ENCODE data around the gene DUSP18. TPM values are rescaled to one million over a fixed set of nuclear protein-coding genes. Genes with fewer than 3 reads are reported as not detected.
"Not testable (repeated sequence)": the region's sequence is repeated elsewhere in the genome, so short reads cannot be mapped to it uniquely, and the experiment has no call there.

Gene DUSP18
- total RNA-seq, 2 experiments from 2014 or later, result 9.2 to 11.6 TPM

DNA sequence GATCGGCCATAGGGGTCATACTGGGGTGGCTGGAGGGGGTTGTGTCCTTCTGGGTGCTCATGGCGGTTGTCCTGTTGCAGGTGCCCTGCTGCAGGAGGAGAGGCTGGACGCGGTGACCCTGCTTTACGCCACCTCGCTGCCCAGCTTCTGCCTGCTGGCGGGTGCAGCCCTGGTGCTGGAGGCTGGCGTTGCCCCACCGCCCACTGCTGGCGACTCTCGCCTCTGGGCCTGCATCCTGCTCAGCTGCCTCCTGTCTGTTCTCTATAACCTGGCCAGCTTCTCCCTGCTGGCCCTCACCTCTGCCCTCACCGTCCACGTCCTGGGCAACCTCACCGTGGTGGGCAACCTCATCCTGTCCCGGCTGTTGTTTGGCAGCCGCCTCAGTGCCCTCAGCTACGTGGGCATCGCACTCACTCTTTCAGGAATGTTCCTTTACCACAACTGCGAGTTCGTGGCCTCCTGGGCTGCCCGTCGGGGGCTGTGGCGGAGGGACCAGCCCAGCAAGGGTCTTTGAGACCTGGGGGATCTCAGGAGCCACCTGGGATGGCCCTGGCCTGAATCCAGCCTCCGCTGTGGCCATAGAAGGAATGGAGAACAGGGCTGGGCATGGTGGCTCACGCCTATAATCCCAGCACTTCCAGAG is 21.0 kb downstream of the DUSP18 start:
- ATAC-seq, result no peak
- no peak for DNase-seq
- peaks cover 39% of the 10 kb centered on the region for H3K4me1 Mint-ChIP-seq
- CTCF ChIA-PET, result interaction anchor here (0.8 to 3.5 kb wide), 2 partner anchors 12 kb away, joined by 3 to 15 read pairs; no protein-coding TSS in a partner anchor
- H3K27ac Mint-ChIP-seq, result no peak overlapping the region
- no peaks in the 10 kb centered on the region for H3K9me3 Mint-ChIP-seq (ENCODE audit: low read depth)
- no peaks in the 10 kb centered on the region for H3K36me3 Mint-ChIP-seq
- H3K4me3 Mint-ChIP-seq, result no peak overlapping the region
- H3K27me3 Mint-ChIP-seq, result no peaks in the 10 kb centered on the region

DNA sequence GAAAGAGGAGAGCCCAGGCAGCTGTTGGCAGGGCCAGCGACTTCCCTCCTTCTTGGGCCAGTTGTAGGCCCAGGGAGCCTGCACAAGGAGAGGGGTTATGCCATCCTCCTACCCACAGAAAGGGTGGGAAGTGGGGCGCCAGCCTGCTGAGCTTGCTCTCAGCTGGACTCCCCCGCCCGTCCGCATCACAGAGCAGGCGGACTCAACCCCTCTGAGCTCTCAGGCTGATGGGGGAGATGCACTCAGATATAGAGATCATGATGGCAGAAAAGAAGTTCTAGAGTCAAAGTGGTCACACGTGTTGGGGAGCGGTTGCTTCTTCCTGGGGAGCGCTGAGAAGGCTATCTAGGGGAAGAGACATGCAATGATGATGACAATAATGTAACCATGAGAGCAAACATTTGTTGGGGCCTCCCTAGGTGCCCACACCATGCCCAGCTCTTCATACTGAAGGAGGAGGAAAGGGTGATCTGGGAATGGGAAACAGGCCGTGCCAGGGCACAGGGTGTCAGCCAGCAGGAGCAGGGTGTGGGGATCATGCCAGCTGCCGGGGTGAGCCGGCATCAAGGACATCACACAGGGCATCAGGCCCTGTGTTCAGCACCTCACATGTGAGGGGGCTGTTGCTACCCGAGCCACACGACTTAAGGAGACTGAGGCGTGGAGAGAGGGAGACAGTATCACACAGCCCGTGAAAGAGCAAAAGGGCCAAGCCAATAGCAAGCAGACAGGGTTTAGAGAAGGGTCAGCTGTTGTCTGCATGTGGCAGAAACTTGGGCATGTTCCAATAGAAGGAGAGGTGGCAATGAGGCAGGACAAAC is 24.4 kb downstream of the DUSP18 start:
- H3K4me1 Mint-ChIP-seq, result peaks cover 24% of the 10 kb centered on the region
- DNase-seq (no peak), ATAC-seq (no peak)
- H3K27ac Mint-ChIP-seq, result peak overlapping the region; percentile 45
- H3K27me3 Mint-ChIP-seq, result no peaks in the 10 kb centered on the region
- CTCF ChIA-PET, result interaction anchor here (1.2 to 3.5 kb wide), 3 partner anchors 9 to 112 kb away, joined by 3 to 15 read pairs (median 10); no protein-coding TSS in a partner anchor
- H3K4me3 Mint-ChIP-seq, result no peak overlapping the region
- no peaks in the 10 kb centered on the region for H3K9me3 Mint-ChIP-seq (ENCODE audit: low read depth)
- peaks cover 6% of the 10 kb centered on the region for H3K36me3 Mint-ChIP-seq

DNA sequence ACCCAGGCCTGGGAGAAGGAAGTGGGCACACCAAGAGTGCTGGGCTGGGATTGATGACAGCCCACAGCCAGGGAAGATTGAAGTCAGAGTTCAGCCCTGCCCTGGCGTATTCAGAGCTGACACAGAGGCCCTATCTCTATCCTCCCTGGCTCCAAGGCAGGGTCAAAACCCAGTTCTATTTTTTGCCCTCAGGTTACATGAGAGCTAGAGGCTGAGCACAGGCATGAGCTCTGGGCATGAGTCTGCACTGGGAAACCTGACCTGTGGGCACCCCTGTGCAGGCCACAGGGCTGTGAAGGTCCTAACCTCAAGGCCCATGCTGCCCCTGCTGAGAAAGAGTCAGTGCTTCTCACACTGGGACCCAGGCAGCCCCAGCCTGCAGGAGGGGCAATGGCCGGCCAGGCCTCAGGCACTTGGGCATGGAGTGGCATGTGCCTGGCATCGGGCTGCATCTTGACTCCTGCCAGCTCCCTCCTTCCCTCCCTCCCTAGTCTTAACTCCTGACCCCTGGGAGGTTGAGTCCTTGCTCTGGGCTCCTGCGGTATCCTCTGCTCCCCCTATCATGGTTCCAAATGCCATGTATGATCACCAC is 26.7 kb downstream of the DUSP18 start:
- H3K4me1 Mint-ChIP-seq, result peaks cover 32% of the 10 kb centered on the region
- H3K9me3 Mint-ChIP-seq (ENCODE audit: low read depth), result no peaks in the 10 kb centered on the region
- H3K4me3 Mint-ChIP-seq, result no peak overlapping the region
- CTCF ChIA-PET, result interaction anchor here (1.6 to 2.9 kb wide), 2 partner anchors 8 to 114 kb away, joined by 5 to 10 read pairs; no protein-coding TSS in a partner anchor
- H3K36me3 Mint-ChIP-seq, result peaks cover 11% of the 10 kb centered on the region
- H3K27ac Mint-ChIP-seq, result peak overlapping the region; percentile 5
- H3K27me3 Mint-ChIP-seq, result no peaks in the 10 kb centered on the region
- ATAC-seq (no peak), DNase-seq (no peak)

DNA sequence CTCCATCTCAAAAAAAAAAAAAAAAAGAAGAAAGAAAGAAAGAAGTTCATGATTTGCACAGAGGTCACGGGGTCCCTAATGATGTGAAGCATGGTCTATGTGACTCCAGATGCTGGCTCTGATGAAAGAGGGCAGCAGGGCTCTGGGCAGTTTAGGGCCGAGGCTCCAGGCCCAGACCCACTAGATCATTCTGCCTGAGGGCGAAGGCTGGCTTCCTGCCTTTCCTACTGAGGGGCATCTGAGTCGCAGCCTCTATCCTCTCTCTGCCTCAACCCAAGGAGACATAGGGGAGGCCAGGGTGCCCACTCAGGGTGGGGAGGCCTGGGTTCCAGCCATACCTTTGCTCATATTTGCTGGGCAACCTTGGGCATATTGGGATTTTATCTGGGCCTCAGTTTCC is 27.3 kb downstream of the DUSP18 start:
- ATAC-seq (no peak), DNase-seq (no peak)
- CTCF ChIA-PET, result interaction anchor here (0.7 to 1.6 kb wide), 2 partner anchors 9 to 298 kb away, joined by 3 to 5 read pairs; no protein-coding TSS in a partner anchor
- no peaks in the 10 kb centered on the region for H3K27me3 Mint-ChIP-seq
- peaks cover 11% of the 10 kb centered on the region for H3K36me3 Mint-ChIP-seq
- no peak overlapping the region for H3K4me3 Mint-ChIP-seq
- H3K4me1 Mint-ChIP-seq, result peaks cover 33% of the 10 kb centered on the region
- H3K27ac Mint-ChIP-seq, result no peak overlapping the region
- H3K9me3 Mint-ChIP-seq (ENCODE audit: low read depth), result no peaks in the 10 kb centered on the region

DNA sequence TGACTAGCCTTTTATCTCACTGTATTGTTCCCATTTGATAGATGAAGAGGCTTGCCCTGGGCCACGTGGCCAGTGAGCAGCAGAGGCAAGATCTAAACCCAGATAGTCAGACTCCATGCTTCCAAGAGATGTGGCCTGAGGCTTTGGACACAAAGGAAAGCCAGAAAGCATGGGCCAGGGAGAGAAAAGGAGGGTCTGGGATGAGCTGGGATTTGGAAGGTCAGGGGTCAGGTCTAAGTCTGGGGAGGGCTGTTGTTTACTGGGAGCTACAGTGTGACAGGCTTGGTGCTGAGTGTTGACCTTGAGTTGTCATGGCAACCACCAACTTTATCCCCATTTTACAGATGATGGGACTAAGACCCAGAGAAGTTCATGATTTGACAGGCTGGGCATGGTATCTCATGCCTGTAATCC is 30.0 kb downstream of the DUSP18 start:
- CTCF ChIA-PET, result interaction anchor here (7.8 kb wide), 1 partner anchor 118 kb away, joined by 186 read pairs; no protein-coding TSS in a partner anchor
- Mint-ChIP-seq H3K27ac (no peak overlapping the region), H3K36me3 (peaks cover 11% of the 10 kb centered on the region), H3K4me3 (peak overlapping the region; percentile 72), H3K27me3 (no peaks in the 10 kb centered on the region), H3K4me1 (peaks cover 22% of the 10 kb centered on the region), H3K9me3 (ENCODE audit: low read depth) (no peaks in the 10 kb centered on the region)
- no peak for ATAC-seq
- DNase-seq, result no peak

DNA sequence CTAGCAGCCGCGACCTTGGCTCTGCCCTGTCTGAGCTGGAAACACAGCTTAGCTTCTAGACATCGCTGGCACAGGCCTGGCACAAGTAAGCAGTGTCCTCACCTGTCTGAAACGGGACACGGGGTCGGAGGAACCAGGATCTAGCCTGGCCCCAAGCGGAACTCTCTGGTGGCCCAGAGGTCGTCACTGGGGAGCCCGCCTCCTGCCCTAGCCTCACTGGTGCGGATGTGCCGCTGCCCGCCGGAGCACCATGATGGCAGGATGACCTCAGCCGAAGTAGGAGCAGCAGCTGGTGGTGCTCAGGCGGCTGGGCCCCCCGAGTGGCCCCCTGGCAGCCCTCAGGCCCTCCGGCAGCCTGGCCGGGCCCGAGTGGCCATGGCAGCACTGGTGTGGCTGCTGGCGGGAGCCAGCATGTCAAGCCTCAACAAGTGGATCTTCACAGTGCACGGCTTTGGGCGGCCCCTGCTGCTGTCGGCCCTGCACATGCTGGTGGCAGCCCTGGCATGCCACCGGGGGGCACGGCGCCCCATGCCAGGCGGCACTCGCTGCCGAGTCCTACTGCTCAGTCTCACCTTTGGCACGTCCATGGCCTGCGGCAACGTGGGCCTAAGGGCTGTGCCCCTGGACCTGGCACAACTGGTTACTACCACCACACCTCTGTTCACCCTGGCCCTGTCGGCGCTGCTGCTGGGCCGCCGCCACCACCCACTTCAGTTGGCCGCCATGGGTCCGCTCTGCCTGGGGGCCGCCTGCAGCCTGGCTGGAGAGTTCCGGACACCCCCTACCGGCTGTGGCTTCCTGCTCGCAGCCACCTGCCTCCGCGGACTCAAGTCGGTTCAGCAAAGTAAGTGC is 31.2 kb downstream of the DUSP18 start:
- Mint-ChIP-seq H3K4me1 (peaks cover 20% of the 10 kb centered on the region), H3K9me3 (ENCODE audit: low read depth) (no peaks in the 10 kb centered on the region), H3K27me3 (no peaks in the 10 kb centered on the region), H3K36me3 (peaks cover 11% of the 10 kb centered on the region), H3K27ac (peak overlapping the region; percentile 79), H3K4me3 (peak overlapping the region; percentile 72)
- CTCF ChIA-PET, result interaction anchor here (0.9 to 7.8 kb wide), 14 partner anchors 12 to 446 kb away, joined by 3 to 186 read pairs (median 12); partner anchors contain the start of genes DUSP18 and OSBP2
- DNase-seq (peak; percentile 51), ATAC-seq (no peak)

DNA sequence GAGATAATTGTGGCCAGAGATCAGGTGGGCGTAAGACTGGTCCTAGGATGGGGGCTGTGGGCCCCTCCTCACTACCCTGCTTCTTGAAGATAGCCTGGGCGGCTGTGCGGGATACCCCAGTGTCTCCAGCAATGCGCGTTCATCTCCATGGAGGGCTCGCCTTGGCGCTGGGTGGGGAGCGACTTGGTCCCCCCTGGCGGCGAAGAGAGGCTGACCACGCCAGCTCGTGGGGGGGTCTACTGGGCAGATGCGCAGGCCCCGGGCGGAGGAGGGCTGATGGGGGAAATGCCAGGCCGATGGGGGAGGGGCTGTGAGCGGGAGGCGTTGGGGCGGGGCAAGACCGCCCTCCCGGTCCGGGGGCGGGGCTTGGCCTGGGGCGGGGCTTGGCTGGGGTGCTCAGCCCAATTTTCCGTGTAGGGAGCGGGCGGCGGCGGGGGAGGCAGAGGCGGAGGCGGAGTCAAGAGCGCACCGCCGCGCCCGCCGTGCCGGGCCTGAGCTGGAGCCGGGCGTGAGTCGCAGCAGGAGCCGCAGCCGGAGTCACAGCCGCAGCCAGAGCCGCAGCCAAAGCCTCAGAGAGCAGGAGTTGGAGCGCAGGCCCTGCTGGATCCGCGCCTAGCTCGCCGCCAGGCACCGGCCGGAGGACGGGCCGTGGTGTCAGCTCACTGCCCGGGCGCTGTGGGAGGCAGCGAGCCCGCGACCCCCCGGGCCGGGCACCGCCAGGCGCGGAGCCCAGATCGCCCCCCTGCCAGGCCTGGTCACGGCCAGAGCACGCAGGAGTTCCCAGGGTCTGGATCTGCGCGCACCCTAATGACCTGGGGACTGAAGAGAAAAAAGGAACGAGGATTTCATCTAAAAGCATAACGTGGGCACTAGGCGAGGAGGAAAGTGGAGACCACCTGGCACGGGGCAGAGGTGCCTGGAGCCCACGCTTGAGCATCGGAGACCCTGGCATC is 32.1 kb downstream of the DUSP18 start, which contains the start of gene SLC35E4:
SLC35E4 (plus strand) TSS at position 509 of the 953 bp plus-strand sequence. CDS start 670 bp downstream, outside the sequence.
- no peaks in the 10 kb centered on the region for H3K27me3 Mint-ChIP-seq
- H3K9me3 Mint-ChIP-seq (ENCODE audit: low read depth), result no peaks in the 10 kb centered on the region
- ATAC-seq (peak; percentile 87), DNase-seq (peak; percentile 96)
- peak within 1 kb of the TSS; percentile 72 for H3K4me3 Mint-ChIP-seq
- H3K27ac Mint-ChIP-seq, result peak within 1 kb of the TSS; percentile 96
- H3K36me3 Mint-ChIP-seq, result peaks cover 11% of the 10 kb centered on the region
- CTCF ChIA-PET, result interaction anchor here (0.7 to 7.8 kb wide), 36 partner anchors 10 to 637 kb away, joined by 3 to 186 read pairs (median 4); partner anchors contain the start of genes DUSP18, OSBP2, PES1 and RNF215
- peaks cover 20% of the 10 kb centered on the region for H3K4me1 Mint-ChIP-seq

DNA sequence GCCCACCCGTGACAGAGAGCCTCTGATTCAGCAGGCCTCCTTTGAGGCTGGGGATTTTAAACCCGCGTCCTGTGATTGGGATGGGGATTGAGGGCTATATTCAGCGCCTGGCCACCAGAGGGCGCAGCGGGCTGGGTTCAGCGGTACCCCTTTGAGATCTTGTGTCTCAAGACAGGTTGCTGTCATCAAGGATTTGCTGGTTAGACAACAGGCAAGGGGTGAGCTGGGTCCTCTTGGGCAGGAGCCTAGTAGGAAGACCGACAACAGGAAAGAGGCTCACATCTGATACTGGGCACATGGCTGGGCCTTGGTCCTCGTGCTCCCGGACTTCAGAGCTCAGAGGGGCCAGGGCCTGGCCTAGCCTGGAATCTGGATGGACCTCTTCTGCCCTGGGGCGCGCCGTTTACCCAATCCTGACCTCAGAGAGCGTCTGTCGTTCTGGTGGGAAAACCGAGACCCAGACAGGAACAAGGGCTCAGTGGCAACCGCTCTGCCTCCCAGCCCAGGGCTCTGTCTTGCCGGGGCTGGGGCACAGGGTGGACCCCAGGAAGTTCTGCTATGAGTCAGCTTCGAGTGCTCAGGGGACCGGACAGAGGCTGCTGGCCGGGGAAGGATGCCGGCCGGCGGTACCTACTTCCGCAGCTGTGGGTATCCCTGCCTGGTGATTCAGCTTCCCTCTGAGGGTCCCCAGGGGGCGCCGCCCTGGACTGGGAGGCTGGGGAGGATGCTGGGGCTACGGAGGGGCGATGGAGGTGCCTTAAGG is 33.0 kb downstream of the DUSP18 start:
- Mint-ChIP-seq H3K27me3 (no peaks in the 10 kb centered on the region), H3K4me3 (peak overlapping the region; percentile 72), H3K36me3 (peaks cover 10% of the 10 kb centered on the region), H3K4me1 (peaks cover 18% of the 10 kb centered on the region), H3K27ac (peak overlapping the region; percentile 96), H3K9me3 (ENCODE audit: low read depth) (no peaks in the 10 kb centered on the region)
- ATAC-seq (peak; percentile 67), DNase-seq (peak; percentile 93)
- CTCF ChIA-PET, result interaction anchor here (0.6 to 7.8 kb wide), 51 partner anchors 8 to 638 kb away, joined by 3 to 186 read pairs (median 4); partner anchors contain the start of genes DUSP18, OSBP2, PES1 and RNF215

DNA sequence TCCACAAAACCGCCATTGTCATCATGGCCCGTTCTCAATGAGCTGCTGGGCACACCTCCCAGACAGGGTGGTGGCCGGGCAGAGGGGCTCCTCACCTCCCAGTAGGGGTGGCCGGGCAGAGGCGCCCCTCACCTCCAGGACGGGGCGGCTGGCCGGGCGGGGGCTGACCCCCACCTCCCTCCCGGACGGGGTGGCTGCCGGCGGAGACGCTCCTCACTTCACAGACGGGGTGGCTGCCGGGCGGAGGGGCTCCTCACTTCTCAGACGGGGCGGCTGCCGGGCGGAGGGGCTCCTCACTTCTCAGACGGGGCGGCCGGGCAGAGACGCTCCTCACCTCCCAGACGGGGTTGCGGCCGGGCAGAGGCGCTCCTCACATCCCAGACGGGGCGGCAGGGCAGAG is 36.2 kb downstream of the DUSP18 start:
- H3K4me1 Mint-ChIP-seq, result peaks cover 10% of the 10 kb centered on the region
- DNase-seq; H3K4me3 Mint-ChIP-seq; H3K27ac Mint-ChIP-seq; ATAC-seq; H3K9me3 Mint-ChIP-seq (ENCODE audit: low read depth); CTCF ChIA-PET; H3K27me3 Mint-ChIP-seq; H3K36me3 Mint-ChIP-seq: not testable (repeated sequence)

DNA sequence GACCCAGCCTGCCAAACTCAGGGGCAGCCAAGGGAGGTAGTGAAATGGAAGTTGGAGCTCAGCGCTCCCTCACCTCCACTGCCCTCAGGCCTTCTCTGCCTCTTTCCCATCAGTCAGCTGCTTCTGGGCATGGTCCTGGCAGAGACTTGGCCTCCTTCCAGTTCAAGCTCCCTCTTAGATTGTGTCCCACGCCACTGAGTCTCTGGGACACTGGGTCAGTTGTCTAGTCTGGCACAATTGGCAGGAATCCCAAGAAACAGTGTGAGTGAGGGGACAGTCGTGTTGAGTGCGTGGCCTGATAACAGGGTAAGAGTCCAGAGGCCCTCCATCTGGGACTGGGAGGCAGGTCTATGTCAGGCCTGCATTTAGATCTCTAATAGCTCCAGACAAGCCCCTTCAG is 39.2 kb downstream of the DUSP18 start:
- Mint-ChIP-seq H3K27me3 (no peaks in the 10 kb centered on the region), H3K4me1 (no peaks in the 10 kb centered on the region), H3K4me3 (no peak overlapping the region), H3K9me3 (ENCODE audit: low read depth) (no peaks in the 10 kb centered on the region), H3K36me3 (no peaks in the 10 kb centered on the region), H3K27ac (no peak overlapping the region)
- ATAC-seq, result no peak
- no peak for DNase-seq
- CTCF ChIA-PET, result interaction anchor here (1.7 kb wide), 1 partner anchor 115 kb away, joined by 4 read pairs; no protein-coding TSS in a partner anchor

DNA sequence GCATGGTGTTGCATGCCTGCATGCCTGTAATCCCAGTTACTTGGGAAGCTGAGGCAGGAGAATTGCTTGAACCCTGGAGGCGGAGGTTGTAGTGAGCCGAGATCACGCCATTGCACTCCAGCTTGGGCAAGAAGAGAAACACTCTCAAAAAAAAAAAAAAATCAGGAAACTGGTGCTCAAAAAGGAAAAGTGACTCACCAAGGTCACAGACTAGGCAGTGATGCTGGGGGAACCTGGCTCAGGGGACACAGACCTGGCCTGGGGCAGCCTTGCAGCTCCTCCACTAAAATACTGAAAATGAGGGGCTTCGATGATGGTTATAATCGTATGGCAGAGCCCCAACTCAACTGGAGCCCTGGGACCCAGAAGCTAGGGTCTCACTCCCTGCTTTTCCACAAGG is 40.2 kb downstream of the DUSP18 start:
- no peaks in the 10 kb centered on the region for H3K9me3 Mint-ChIP-seq (ENCODE audit: low read depth)
- CTCF ChIA-PET, result interaction anchor here (1.0 kb wide), 1 partner anchor 128 kb away, joined by 7 read pairs; no protein-coding TSS in a partner anchor
- no peak overlapping the region for H3K4me3 Mint-ChIP-seq

More for the DNA sequence above, 40.2 kb downstream of the DUSP18 start:
- DNase-seq, result no peak
- ATAC-seq, result no peak
- H3K4me1 Mint-ChIP-seq, result no peaks in the 10 kb centered on the region
- H3K36me3 Mint-ChIP-seq, result no peaks in the 10 kb centered on the region
- H3K27me3 Mint-ChIP-seq, result no peaks in the 10 kb centered on the region
- H3K27ac Mint-ChIP-seq, result no peak overlapping the region
